B cell (primary cell): ENCODE measurements around the gene STX2. TPM values are rescaled to one million over a fixed set of nuclear protein-coding genes. Genes with fewer than 3 reads are reported as not detected.

Source experiments
- ATAC-seq: fragments of 200-7000 bp; cut with Tn5 transposase; one replicate; pipeline ENCODE4 v1.10.0; 2021; ENCODE audit warnings: low read depth, mild to moderate bottlenecking, moderate number of reproducible peaks, moderate library complexity
- CTCF ChIA-PET: fragments of 350-600 bp; sonication (Branson Sonifier 250); formaldehyde crosslinking; loops from one replicate; lab custom pipeline; 2021; ENCODE audit warnings: antibody characterized with exemption, inconsistent platforms; lab: Charles Lee
- POLR2A ChIA-PET: fragments of 350-600 bp; sonication (Branson Sonifier 250); formaldehyde crosslinking; loops from one replicate; lab custom pipeline; 2021; ENCODE audit warnings: antibody characterized with exemption; lab: Charles Lee
- DNase-seq: peaks from one replicate; pipeline ENCODE4 v3.0.0; 2013
- H2AFZ ChIP-seq: 2 replicates; pipeline ENCODE4 v1.6.1; 2012; ENCODE audit warnings: mild to moderate bottlenecking, low read depth, low read length; ENCODE audit not compliant: insufficient read depth, poor library complexity, severe bottlenecking
- H3K27ac ChIP-seq, 2 donors: 1 replicate in 1 of 2; 2 replicates in 1 of 2; pipeline ENCODE4 v1.5.1; 2012 to 2013; ENCODE audit warnings: low read length in 2 of 2, mild to moderate bottlenecking in 2 of 2, moderate library complexity in 1 of 2
- H3K27me3 ChIP-seq, 4 experiments: fragments of 200-600 bp in 1 of 4; sonication (generic) in 1 of 4; replicated peaks in 1 of 4; 1 replicate in 2 of 4; 2 replicates in 2 of 4; pipeline versions ENCODE4 v1.6.1 to v1.7.0; 2013 to 2016; ENCODE audit warnings: low read length in 3 of 4, mild to moderate bottlenecking in 2 of 4, mixed read lengths in 1 of 4, moderate library complexity in 1 of 4; ENCODE audit not compliant: insufficient read depth in 4 of 4, control insufficient read depth in 3 of 4; ENCODE audit errors: control extremely low read depth in 1 of 4
- H3K36me3 ChIP-seq, 2 experiments: replicated peaks in 1 of 2; 1 replicate in 1 of 2; 2 replicates in 1 of 2; pipeline versions ENCODE4 v1.6.1 to v1.7.1; 2013; ENCODE audit warnings: low read length in 1 of 2; ENCODE audit not compliant: insufficient read depth in 2 of 2, control insufficient read depth in 1 of 2; ENCODE audit errors: control extremely low read depth in 1 of 2, extremely low read depth in 1 of 2
- H3K4me1 ChIP-seq, 2 donors: fragments of 200-600 bp in 1 of 2; sonication (generic) in 1 of 2; 1 replicate in 1 of 2; 2 replicates in 1 of 2; pipeline versions ENCODE4 v1.5.1 to v1.6.1; 2013 to 2017; ENCODE audit warnings: low read length in 2 of 2; ENCODE audit not compliant: control insufficient read depth in 2 of 2, insufficient read depth in 2 of 2
- H3K4me2 ChIP-seq: replicated peaks from 2 replicates; pipeline ENCODE3; 2012; ENCODE audit warnings: mild to moderate bottlenecking, low read depth, low read length; ENCODE audit not compliant: poor library complexity, severe bottlenecking
- H3K4me3 ChIP-seq, 5 experiments: fragments of 200-600 bp in 1 of 5; sonication (generic) in 1 of 5; 1 replicate in 3 of 5; 2 replicates in 2 of 5; pipeline versions ENCODE4 v1.5.1 to v1.7.0; 2011 to 2016; ENCODE audit warnings: low read length in 4 of 5, mild to moderate bottlenecking in 4 of 5, low read depth in 2 of 5, control low read depth in 1 of 5, moderate library complexity in 1 of 5; ENCODE audit not compliant: insufficient read depth in 1 of 5; ENCODE audit errors: control extremely low read depth in 1 of 5, extremely low read depth in 1 of 5
- H3K79me2 ChIP-seq: fragments of 200-600 bp; sonication (generic); one replicate; pipeline ENCODE4 v1.6.0; 2016; ENCODE audit warnings: low read length; ENCODE audit not compliant: control insufficient read depth, insufficient read depth
- H3K9ac ChIP-seq: fragments of 200-600 bp; sonication (generic); 2 replicates; pipeline ENCODE4 v1.6.1; 2017; ENCODE audit warnings: mild to moderate bottlenecking, low read length, moderate library complexity
- H3K9me3 ChIP-seq, 3 donors: one replicate each; pipeline versions ENCODE4 v1.6.1 to v1.7.1; 2013; ENCODE audit warnings: low read length in 2 of 3; ENCODE audit not compliant: control insufficient read depth in 2 of 3, insufficient read depth in 1 of 3; ENCODE audit errors: control extremely low read depth in 1 of 3
- H4K20me1 ChIP-seq: 2 replicates; pipeline ENCODE4 v1.6.0; 2012; ENCODE audit warnings: mild to moderate bottlenecking, low read length; ENCODE audit not compliant: insufficient read depth, control insufficient read depth, poor library complexity, severe bottlenecking
- H3K27ac Mint-ChIP-seq: one replicate; pipeline ENCODE4 v1.8.0; 2021; ENCODE audit warnings: mixed read lengths
- H3K27me3 Mint-ChIP-seq: one replicate; pipeline ENCODE4 v1.8.0; 2021; ENCODE audit warnings: mixed read lengths
- H3K4me1 Mint-ChIP-seq: one replicate; pipeline ENCODE4 v1.8.0; 2021; ENCODE audit warnings: mixed read lengths
- H3K4me3 Mint-ChIP-seq: one replicate; pipeline ENCODE4 v1.8.0; 2021; ENCODE audit warnings: mixed read lengths
- H3K9me3 Mint-ChIP-seq: one replicate; pipeline ENCODE4 v1.8.0; 2022; ENCODE audit warnings: mixed read lengths; ENCODE audit not compliant: insufficient read depth
- EZH2 ChIP-seq: IDR thresholded peaks from 2 replicates; pipeline ENCODE4 v1.6.1; 2012; ENCODE audit warnings: borderline replicate concordance, low read depth, mild to moderate bottlenecking, moderate library complexity, low read length; ENCODE audit not compliant: insufficient read depth, poor library complexity, severe bottlenecking
- WGBS: methylation state at CpG from one replicate; pipeline ENCODE4 v1.1.5; 2013; ENCODE audit warnings: missing lambda C conversion rate; ENCODE audit not compliant: insufficient coverage; 5-methylcytosine and 5-hydroxymethylcytosine counted together
- intact Hi-C: fragments of 100-400 bp; cut with micrococcal nuclease; formaldehyde crosslinking; loops from one replicate; pipeline ENCODE4 v1.10.0; 2022
- polyA plus RNA-seq: library from polyadenylated mRNA; depleted of rRNA; stranded (reverse); fragments of >200 nt; gene quantifications from 2 replicates; pipeline ENCODE4 v1.2.3, GENCODE V29; 2012
- total RNA-seq, 2 donors: library from RNA; stranded (reverse); fragments of 120-200 nt in 1 of 2; gene quantifications; 1 replicate in 1 of 2; 2 replicates in 1 of 2; pipeline versions ENCODE4 v1.2.3 to v1.2.4, GENCODE V29; 2013 to 2022
- TF ChIP-seq, protein P1 (sequence below): fragments of 200-600 bp; IDR thresholded peaks from one replicate; pipeline ENCODE4 v1.8.0; 2022; ENCODE audit warnings: antibody characterized with exemption, mild to moderate bottlenecking

The STX2 gene
- total and polyA plus RNA-seq, 2 donors (not counting 1 experiment from before 2014, with no cell fraction given): 12.7 to 19.8 TPM

DNA sequence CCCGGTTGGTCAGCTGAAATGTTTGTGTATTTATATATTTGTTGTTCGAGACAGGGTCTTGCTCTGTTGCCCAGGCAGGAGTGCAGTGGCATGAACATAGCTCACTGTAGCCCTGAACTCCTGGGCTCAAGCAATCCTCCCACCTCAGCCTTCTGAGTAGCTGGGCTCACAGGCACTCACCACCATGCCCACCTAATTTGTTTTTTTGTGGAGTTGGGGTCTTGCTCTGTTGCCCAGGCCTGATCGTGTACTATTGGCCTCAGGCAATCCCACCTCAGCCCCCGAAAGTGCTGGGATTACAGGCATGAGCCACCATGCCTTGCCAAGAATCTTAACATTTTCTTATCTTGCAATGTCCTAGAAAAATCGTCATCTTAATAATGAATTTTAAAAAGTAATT lies 36.1 kb upstream of the STX2 start:
- peaks cover 59% of the 10 kb centered on the region for H3K4me1 Mint-ChIP-seq
- POLR2A ChIA-PET: no interaction called here
- TF ChIP-seq, protein P1, sequence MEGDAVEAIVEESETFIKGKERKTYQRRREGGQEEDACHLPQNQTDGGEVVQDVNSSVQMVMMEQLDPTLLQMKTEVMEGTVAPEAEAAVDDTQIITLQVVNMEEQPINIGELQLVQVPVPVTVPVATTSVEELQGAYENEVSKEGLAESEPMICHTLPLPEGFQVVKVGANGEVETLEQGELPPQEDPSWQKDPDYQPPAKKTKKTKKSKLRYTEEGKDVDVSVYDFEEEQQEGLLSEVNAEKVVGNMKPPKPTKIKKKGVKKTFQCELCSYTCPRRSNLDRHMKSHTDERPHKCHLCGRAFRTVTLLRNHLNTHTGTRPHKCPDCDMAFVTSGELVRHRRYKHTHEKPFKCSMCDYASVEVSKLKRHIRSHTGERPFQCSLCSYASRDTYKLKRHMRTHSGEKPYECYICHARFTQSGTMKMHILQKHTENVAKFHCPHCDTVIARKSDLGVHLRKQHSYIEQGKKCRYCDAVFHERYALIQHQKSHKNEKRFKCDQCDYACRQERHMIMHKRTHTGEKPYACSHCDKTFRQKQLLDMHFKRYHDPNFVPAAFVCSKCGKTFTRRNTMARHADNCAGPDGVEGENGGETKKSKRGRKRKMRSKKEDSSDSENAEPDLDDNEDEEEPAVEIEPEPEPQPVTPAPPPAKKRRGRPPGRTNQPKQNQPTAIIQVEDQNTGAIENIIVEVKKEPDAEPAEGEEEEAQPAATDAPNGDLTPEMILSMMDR: no peak
- no peak for TF ChIP-seq EZH2
- ATAC-seq: no peak
- peaks cover 15 to 38% of the 10 kb centered on the region in 2 experiments for H3K36me3 ChIP-seq
- CTCF ChIA-PET: no interaction called here
- H3K27me3 Mint-ChIP-seq: no peaks in the 10 kb centered on the region
- H3K79me2 ChIP-seq: peaks cover 30% of the 10 kb centered on the region
- peaks cover 24% of the 10 kb centered on the region for H4K20me1 ChIP-seq
- H3K9ac ChIP-seq: no peak overlapping the region
- no peak overlapping the region for H3K4me2 ChIP-seq
- 80% methylated on average over 3 of the region's 5 CpGs for WGBS
- no peak overlapping the region for H3K27ac ChIP-seq
- H3K9me3 Mint-ChIP-seq: no peaks in the 10 kb centered on the region
- intact Hi-C loops: loop anchor here (10.0 kb wide), 3 partner anchors 60 to 1210 kb away; partner anchors contain the start of gene PUS1
- H3K4me1 ChIP-seq: peaks cover 36 to 43% of the 10 kb centered on the region in 2 donors
- no peak overlapping the region for H3K4me3 ChIP-seq
- H3K27me3 ChIP-seq: no peaks in the 10 kb centered on the region
- H3K4me3 Mint-ChIP-seq: no peak overlapping the region
- no peak for DNase-seq
- H3K9me3 ChIP-seq: peaks cover 0 to 3% (median 0%) of the 10 kb centered on the region in 3 donors
- H2AFZ ChIP-seq: no peak overlapping the region
- H3K27ac Mint-ChIP-seq: no peak overlapping the region

DNA sequence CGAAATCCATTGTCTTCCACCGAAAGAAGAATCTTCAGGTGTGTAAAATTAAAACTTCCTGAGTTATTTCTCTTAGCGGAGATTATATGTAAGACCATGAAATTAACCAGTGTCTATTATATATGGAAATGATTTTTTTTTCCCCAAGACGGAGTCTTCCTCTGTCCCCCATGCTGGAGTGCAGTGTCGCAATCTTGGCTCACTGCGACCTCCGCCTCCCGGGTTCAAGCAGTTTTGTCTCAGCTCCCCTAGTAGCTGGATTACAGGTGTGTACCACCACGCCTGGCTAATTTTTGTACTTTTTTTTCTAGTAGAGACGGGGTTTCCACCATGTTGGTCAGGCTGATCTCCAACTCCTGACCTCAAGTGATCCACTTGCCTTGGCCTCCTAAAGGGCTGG lies 35.6 kb upstream of the STX2 start:
- intact Hi-C loops: loop anchor here (5.0 to 10.0 kb wide), 4 partner anchors 60 to 1210 kb away; partner anchors contain the start of gene PUS1
- peak overlapping the region; percentile 96 for H3K4me3 Mint-ChIP-seq
- H3K4me3 ChIP-seq: no peak overlapping the region

More for the DNA sequence above, 35.6 kb upstream of the STX2 start:
- no peak for TF ChIP-seq EZH2
- TF ChIP-seq, protein P1: no peak
- peaks cover 0 to 3% (median 0%) of the 10 kb centered on the region in 3 donors for H3K9me3 ChIP-seq
- H3K27ac Mint-ChIP-seq: no peak overlapping the region
- peaks cover 15 to 38% of the 10 kb centered on the region in 2 experiments for H3K36me3 ChIP-seq
- CTCF ChIA-PET: no interaction called here
- ATAC-seq (no peak), DNase-seq (no peak)
- POLR2A ChIA-PET: no interaction called here
- H3K4me1 Mint-ChIP-seq: peaks cover 54% of the 10 kb centered on the region
- H3K9me3 Mint-ChIP-seq: no peaks in the 10 kb centered on the region
- no peak overlapping the region for H3K9ac ChIP-seq
- H3K79me2 ChIP-seq: peaks cover 30% of the 10 kb centered on the region
- WGBS: 95% methylated on average over 7 of the region's 10 CpGs
- no peak overlapping the region for H3K4me2 ChIP-seq
- H4K20me1 ChIP-seq: peaks cover 24% of the 10 kb centered on the region
- H3K27ac ChIP-seq: no peak overlapping the region
- H2AFZ ChIP-seq: no peak overlapping the region
- H3K4me1 ChIP-seq: peaks cover 31 to 38% of the 10 kb centered on the region in 2 donors
- no peaks in the 10 kb centered on the region for H3K27me3 ChIP-seq
- H3K27me3 Mint-ChIP-seq: no peaks in the 10 kb centered on the region
